Measurements from ENCODE around the gene MRPL32. TPM values are rescaled to one million over a fixed set of nuclear protein-coding genes. Genes with fewer than 3 reads are reported as not detected.

MRPL32 gene
- total and polyA plus RNA-seq, 2 of the 13 experiments (the other 11 are each of a cell fraction or from before 2014, with no cell fraction given) = 39.0 to 81.2 TPM

DNA sequence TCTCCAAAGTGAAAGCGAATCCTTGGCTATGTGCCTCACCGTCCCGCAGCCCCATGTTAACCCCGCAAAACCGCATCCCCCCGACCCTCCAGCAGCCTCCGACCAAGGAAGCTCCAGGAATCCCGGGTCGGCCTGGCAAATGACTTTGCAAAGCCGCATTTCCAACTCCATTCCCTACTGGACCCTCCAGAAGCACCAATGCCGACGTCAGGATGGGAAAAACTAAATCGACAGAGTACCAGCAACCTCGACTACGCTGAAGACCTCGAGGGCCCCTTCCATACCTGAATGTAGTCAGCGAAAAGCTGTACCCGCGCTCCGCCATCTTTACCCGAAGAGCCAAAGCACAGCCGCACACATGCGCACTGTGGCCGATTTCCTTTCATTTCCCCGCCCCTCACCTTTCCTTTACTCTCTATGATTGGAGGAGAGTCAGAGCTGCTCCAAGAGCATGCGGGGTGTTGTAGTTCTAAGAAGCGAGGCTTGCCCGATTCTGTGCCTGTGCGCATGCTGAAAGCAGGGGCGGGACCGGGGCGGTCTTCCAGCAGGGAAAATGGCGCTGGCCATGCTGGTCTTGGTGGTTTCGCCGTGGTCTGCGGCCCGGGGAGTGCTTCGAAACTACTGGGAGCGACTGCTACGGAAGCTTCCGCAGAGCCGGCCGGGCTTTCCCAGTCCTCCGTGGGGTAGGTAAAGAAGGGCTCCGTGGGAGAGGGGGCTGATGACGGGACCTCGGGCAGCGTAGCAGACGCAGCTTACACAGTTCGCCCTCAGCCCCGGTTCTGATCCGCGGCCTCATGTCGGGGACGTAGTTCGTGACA lies at the start of gene MRPL32, which contains the start of gene PSMA2 (continued):
- peak; percentile 58; the same call in 1 of the 2 replicates for TF ChIP-seq ZNF317 (CRISPR knock-in tag; IDR thresholded peaks at IDR 0.05)
- TF ChIP-seq SP2 (CRISPR knock-in tag; IDR thresholded peaks at IDR 0.05) = peak; percentile 84
- TF ChIP-seq ZNF468 (CRISPR knock-in tag; IDR thresholded peaks at IDR 0.05) = no peak
- TF ChIP-seq HDAC6 (IDR thresholded peaks at IDR 0.05; ENCODE audit: low read depth, low read length) = no peak
- TF ChIP-seq, protein P1, sequence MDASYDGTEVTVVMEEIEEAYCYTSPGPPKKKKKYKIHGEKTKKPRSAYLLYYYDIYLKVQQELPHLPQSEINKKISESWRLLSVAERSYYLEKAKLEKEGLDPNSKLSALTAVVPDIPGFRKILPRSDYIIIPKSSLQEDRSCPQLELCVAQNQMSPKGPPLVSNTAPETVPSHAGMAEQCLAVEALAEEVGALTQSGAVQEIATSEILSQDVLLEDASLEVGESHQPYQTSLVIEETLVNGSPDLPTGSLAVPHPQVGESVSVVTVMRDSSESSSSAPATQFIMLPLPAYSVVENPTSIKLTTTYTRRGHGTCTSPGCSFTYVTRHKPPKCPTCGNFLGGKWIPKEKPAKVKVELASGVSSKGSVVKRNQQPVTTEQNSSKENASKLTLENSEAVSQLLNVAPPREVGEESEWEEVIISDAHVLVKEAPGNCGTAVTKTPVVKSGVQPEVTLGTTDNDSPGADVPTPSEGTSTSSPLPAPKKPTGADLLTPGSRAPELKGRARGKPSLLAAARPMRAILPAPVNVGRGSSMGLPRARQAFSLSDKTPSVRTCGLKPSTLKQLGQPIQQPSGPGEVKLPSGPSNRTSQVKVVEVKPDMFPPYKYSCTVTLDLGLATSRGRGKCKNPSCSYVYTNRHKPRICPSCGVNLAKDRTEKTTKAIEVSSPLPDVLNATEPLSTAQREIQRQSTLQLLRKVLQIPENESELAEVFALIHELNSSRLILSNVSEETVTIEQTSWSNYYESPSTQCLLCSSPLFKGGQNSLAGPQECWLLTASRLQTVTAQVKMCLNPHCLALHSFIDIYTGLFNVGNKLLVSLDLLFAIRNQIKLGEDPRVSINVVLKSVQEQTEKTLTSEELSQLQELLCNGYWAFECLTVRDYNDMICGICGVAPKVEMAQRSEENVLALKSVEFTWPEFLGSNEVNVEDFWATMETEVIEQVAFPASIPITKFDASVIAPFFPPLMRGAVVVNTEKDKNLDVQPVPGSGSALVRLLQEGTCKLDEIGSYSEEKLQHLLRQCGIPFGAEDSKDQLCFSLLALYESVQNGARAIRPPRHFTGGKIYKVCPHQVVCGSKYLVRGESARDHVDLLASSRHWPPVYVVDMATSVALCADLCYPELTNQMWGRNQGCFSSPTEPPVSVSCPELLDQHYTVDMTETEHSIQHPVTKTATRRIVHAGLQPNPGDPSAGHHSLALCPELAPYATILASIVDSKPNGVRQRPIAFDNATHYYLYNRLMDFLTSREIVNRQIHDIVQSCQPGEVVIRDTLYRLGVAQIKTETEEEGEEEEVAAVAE (CRISPR knock-in tag; IDR thresholded peaks at IDR 0.05; ENCODE audit: borderline replicate concordance) = peak; percentile 89; the same call in 1 of the 2 replicates
- TF ChIP-seq FOXA3 (CRISPR knock-in tag; IDR thresholded peaks at IDR 0.05) = peak; percentile 20; the same call in 1 of the 2 replicates
- TF ChIP-seq ZNF331 (CRISPR knock-in tag; IDR thresholded peaks at IDR 0.05) = peak; percentile 51
- TF ChIP-seq GZF1 (CRISPR knock-in tag; IDR thresholded peaks at IDR 0.05) = peak; percentile 54; the same call in 1 of the 2 replicates
- TF ChIP-seq, protein P2, sequence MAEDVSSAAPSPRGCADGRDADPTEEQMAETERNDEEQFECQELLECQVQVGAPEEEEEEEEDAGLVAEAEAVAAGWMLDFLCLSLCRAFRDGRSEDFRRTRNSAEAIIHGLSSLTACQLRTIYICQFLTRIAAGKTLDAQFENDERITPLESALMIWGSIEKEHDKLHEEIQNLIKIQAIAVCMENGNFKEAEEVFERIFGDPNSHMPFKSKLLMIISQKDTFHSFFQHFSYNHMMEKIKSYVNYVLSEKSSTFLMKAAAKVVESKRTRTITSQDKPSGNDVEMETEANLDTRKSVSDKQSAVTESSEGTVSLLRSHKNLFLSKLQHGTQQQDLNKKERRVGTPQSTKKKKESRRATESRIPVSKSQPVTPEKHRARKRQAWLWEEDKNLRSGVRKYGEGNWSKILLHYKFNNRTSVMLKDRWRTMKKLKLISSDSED (CRISPR knock-in tag; IDR thresholded peaks at IDR 0.05) = no peak
- TF ChIP-seq YEATS2 (CRISPR knock-in tag; IDR thresholded peaks at IDR 0.05; ENCODE audit: borderline replicate concordance) = peak; percentile 58; the same call in 1 of the 2 replicates
- TF ChIP-seq ZNF788 (CRISPR knock-in tag; IDR thresholded peaks at IDR 0.05; ENCODE audit: borderline replicate concordance) = peak; percentile 56; the same call in 1 of the 2 replicates
- peak; percentile 83 for TF ChIP-seq ZNF891 (CRISPR knock-in tag; IDR thresholded peaks at IDR 0.05)
- no peak for TF ChIP-seq NFAT5 (CRISPR knock-in tag; IDR thresholded peaks at IDR 0.05)
- TF ChIP-seq ASH2L (IDR thresholded peaks at IDR 0.05; ENCODE audit: insufficient read length, low read depth, low read length) = peak; percentile 95
- peak; percentile 52; the same call in 1 of the 2 replicates for TF ChIP-seq ZNF670 (CRISPR knock-in tag; IDR thresholded peaks at IDR 0.05; ENCODE audit: borderline replicate concordance)
- no peak for TF ChIP-seq ZNF224 (CRISPR knock-in tag; IDR thresholded peaks at IDR 0.05)
- TF ChIP-seq TARDBP (CRISPR knock-in tag; IDR thresholded peaks at IDR 0.05) = 0 out of 2 replicates have a peak, but pooled peaks have one; percentile 19
- TF ChIP-seq ZSCAN31 (CRISPR knock-in tag; IDR thresholded peaks at IDR 0.05; ENCODE audit: low read depth) = peak; percentile 89; the same call in 1 of the 2 replicates
